Fibroblast of lung (primary cell): Measurements from ENCODE around the gene STXBP5. TPM values are rescaled to one million over a fixed set of nuclear protein-coding genes. Genes with fewer than 3 reads are reported as not detected.

Experiments used
- DNase-seq, 2 donors: peaks; one replicate each; pipeline versions ENCODE4 v3.0.0 to v3.0.0-alpha.2; 2010; ENCODE audit warnings: low read depth in 2 of 2
- H2AFZ ChIP-seq: 2 replicates; pipeline ENCODE4 v1.5.1; 2012; ENCODE audit warnings: low read length, control low read depth, inconsistent platforms
- H3K27ac ChIP-seq: 2 replicates; pipeline ENCODE4 v1.5.1; 2011; ENCODE audit warnings: low read length, control low read depth; ENCODE audit not compliant: insufficient read depth
- H3K27me3 ChIP-seq: 2 replicates; pipeline ENCODE4 v1.5.1; 2011; ENCODE audit warnings: mild to moderate bottlenecking, low read length; ENCODE audit not compliant: control insufficient read depth, insufficient read depth
- H3K36me3 ChIP-seq: 2 replicates; pipeline ENCODE4 v1.5.1; 2011; ENCODE audit warnings: low read length; ENCODE audit not compliant: control insufficient read depth, insufficient read depth
- H3K4me1 ChIP-seq: 2 replicates; pipeline ENCODE4 v1.5.1; 2011; ENCODE audit warnings: low read length; ENCODE audit not compliant: control insufficient read depth, insufficient read depth; ENCODE audit errors: extremely low read depth
- H3K4me2 ChIP-seq: 2 replicates; pipeline ENCODE4 v1.5.1; 2011; ENCODE audit warnings: low read length, control low read depth; ENCODE audit not compliant: insufficient read depth; ENCODE audit errors: extremely low read depth
- H3K4me3 ChIP-seq, 4 experiments: fragments of 200-600 bp in 1 of 4; sonication (generic) in 1 of 4; replicated peaks in 1 of 4; 2 replicates each; pipeline ENCODE4 v1.5.1; 2011 to 2016; ENCODE audit warnings: low read length in 4 of 4, low read depth in 3 of 4, mild to moderate bottlenecking in 3 of 4, control low read depth in 2 of 4, inconsistent platforms in 1 of 4, mixed read lengths in 1 of 4; ENCODE audit not compliant: insufficient read depth in 1 of 4; ENCODE audit errors: control extremely low read depth in 1 of 4
- H3K79me2 ChIP-seq: 2 replicates; pipeline ENCODE4 v1.5.1; 2012; ENCODE audit warnings: mild to moderate bottlenecking, low read length, inconsistent platforms; ENCODE audit not compliant: control insufficient read depth, insufficient read depth
- H3K9ac ChIP-seq: 2 replicates; pipeline ENCODE4 v1.5.1; 2011; ENCODE audit warnings: mild to moderate bottlenecking, low read length, control low read depth; ENCODE audit not compliant: insufficient read depth
- H3K9me3 ChIP-seq: 2 replicates; pipeline ENCODE4 v1.5.1; 2012; ENCODE audit warnings: low read depth, low read length; ENCODE audit not compliant: control insufficient read depth, insufficient read depth
- H4K20me1 ChIP-seq: 2 replicates; pipeline ENCODE4 v1.5.1; 2011; ENCODE audit warnings: low read length; ENCODE audit not compliant: control insufficient read depth, insufficient read depth; ENCODE audit errors: extremely low read depth
- CTCF ChIP-seq, 2 donors: IDR thresholded peaks in 1 of 2; conservative IDR thresholded peaks in 1 of 2; 1 replicate in 1 of 2; 2 replicates in 1 of 2; pipeline ENCODE4 v1.5.1; 2011 to 2012; ENCODE audit warnings: low read length in 2 of 2, control low read depth in 1 of 2, inconsistent platforms in 1 of 2, low read depth in 1 of 2, mild to moderate bottlenecking in 1 of 2
- EZH2 ChIP-seq: IDR thresholded peaks from 2 replicates; pipeline ENCODE4 v1.5.1; 2012; ENCODE audit warnings: low read length, control low read depth, mild to moderate bottlenecking; ENCODE audit errors: missing control alignments
- polyA plus RNA-seq, 2 donors: library from polyadenylated mRNA; depleted of rRNA in 1 of 2; stranded (reverse) in 1 of 2; unstranded in 1 of 2; fragments of >200 nt; gene quantifications; 2 replicates each; pipeline ENCODE4 v1.2.1, GENCODE V29; 2011 to 2012; ENCODE audit warnings: missing spikeins in 1 of 2
- total RNA-seq: library from RNA; depleted of rRNA; stranded (reverse); fragments of >200 nt; gene quantifications from 2 replicates; pipeline ENCODE4 v1.2.1, GENCODE V29; 2014

STXBP5 gene
- total and polyA plus RNA-seq, 2 donors (not counting 1 experiment from before 2014, with no cell fraction given) = 27.6 to 90.7 TPM

DNA sequence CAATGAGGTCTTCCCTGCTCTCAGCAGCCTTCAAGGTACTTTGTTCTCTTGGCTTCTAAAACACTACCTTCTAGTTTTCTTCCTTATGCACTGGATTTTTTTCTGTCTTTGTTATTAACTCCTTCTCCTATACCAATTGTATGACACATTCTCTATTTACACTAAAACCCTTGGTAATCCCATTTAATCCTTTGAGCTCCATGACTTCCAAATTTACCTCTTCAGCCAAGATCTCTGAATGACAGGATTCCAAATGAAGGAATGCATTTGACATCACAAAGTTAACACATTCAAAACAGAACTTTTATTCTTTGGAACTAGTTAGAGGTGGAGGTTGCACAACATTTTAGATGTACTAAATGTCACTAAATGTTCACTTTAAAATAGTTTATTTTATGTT lies 217.7 kb downstream of the STXBP5 start:
- Histone ChIP-seq H3K9me3 (no peaks in the 10 kb centered on the region), H3K36me3 (no peaks in the 10 kb centered on the region), H3K9ac (no peak overlapping the region), H3K79me2 (no peaks in the 10 kb centered on the region), H3K4me2 (no peak overlapping the region), H2AFZ (no peak overlapping the region), H3K27me3 (no peaks in the 10 kb centered on the region), H3K4me3 (no peak overlapping the region), H3K27ac (no peak overlapping the region), H4K20me1 (no peaks in the 10 kb centered on the region), H3K4me1 (no peaks in the 10 kb centered on the region)
- no peak for DNase-seq
- TF ChIP-seq EZH2 (no peak), CTCF (conservative IDR thresholded peaks at IDR 0.05 in 1 of 2, IDR thresholded peaks at IDR 0.05 in 1 of 2; ENCODE audit: low read depth in 1 of 2, low read length in 2 of 2) (no peak)

DNA sequence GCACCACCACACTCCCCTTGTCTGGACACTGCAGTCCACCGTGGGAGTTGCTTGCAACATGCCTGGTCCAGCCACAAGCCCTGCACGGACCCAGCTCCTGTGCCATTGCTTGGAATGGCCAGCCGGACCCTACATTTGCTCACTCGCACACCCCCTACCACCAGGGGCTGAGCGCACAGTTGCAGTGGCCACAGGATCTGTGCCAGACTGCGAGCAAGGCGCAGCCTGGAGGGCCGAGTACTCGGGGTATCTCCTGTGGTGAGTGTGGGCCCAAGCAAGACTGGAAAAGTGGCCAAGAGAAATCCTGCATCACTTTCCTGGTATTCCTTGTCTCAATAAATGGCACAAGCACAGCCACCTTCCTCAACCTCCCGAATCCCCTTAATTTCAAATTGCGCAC lies 218.9 kb downstream of the STXBP5 start:
- Histone ChIP-seq H3K79me2 (no peaks in the 10 kb centered on the region), H3K36me3 (no peaks in the 10 kb centered on the region), H3K9me3 (no peaks in the 10 kb centered on the region), H3K9ac (no peak overlapping the region), H3K4me3 (no peak overlapping the region), H2AFZ (no peak overlapping the region), H3K27me3 (no peaks in the 10 kb centered on the region), H3K4me2 (no peak overlapping the region), H4K20me1 (no peaks in the 10 kb centered on the region), H3K27ac (no peak overlapping the region), H3K4me1 (no peaks in the 10 kb centered on the region)
- no peak for DNase-seq
- TF ChIP-seq CTCF (conservative IDR thresholded peaks at IDR 0.05 in 1 of 2, IDR thresholded peaks at IDR 0.05 in 1 of 2; ENCODE audit: low read depth in 1 of 2, low read length in 2 of 2) (no peak), EZH2 (no peak)

- no peak overlapping the region for H3K9ac ChIP-seq
- H3K79me2 ChIP-seq = no peaks in the 10 kb centered on the region
- H2AFZ ChIP-seq = no peak overlapping the region
- no peak overlapping the region for H3K4me2 ChIP-seq
- DNase-seq = no peak
- H3K27ac ChIP-seq = no peak overlapping the region
- no peaks in the 10 kb centered on the region for H3K36me3 ChIP-seq
- H3K4me1 ChIP-seq = no peaks in the 10 kb centered on the region
- TF ChIP-seq EZH2 (no peak), CTCF (conservative IDR thresholded peaks at IDR 0.05 in 1 of 2, IDR thresholded peaks at IDR 0.05 in 1 of 2; ENCODE audit: low read depth in 1 of 2, low read length in 2 of 2) (no peak)
- no peak overlapping the region for H3K4me3 ChIP-seq
- H3K27me3 ChIP-seq = no peaks in the 10 kb centered on the region
- no peaks in the 10 kb centered on the region for H3K9me3 ChIP-seq
- no peaks in the 10 kb centered on the region for H4K20me1 ChIP-seq
Observed at GRCh38 chr6:147429794-147430193, 225.6 kb downstream of the STXBP5 start.
